HL-60/S4 (cell line): ENCODE results near the gene WDR26.

Experiments used
- in situ Hi-C: fragments of 300-500 bp; cut with MboI; formaldehyde crosslinking; loops from 2 replicates; pipeline ENCODE4 v1.14.3; 2022; ENCODE audit warnings: low sequenced_read_pairs

The WDR26 gene

GRCh38 chr1:224399887-224400286 lies 34.7 kb downstream of the WDR26 start:
- in situ Hi-C loops: no loop called here

GRCh38 chr1:224393294-224393693 lies 41.3 kb downstream of the WDR26 start:
- in situ Hi-C loops: no loop called here

GRCh38 chr1:224392411-224393249 lies 42.0 kb downstream of the WDR26 start:
- in situ Hi-C loops: no loop called here

- in situ Hi-C loops: no loop called here
Observed at GRCh38 chr1:224390517-224390916, 44.1 kb downstream of the WDR26 start.

GRCh38 chr1:224387943-224388342 lies 46.7 kb downstream of the WDR26 start:
- in situ Hi-C loops: no loop called here

GRCh38 chr1:224387302-224387912 lies 47.2 kb downstream of the WDR26 start:
- in situ Hi-C loops: no loop called here

- in situ Hi-C loops: no loop called here
Observed at GRCh38 chr1:224383218-224383617, 51.4 kb downstream of the WDR26 start.

- in situ Hi-C loops: no loop called here
Observed at GRCh38 chr1:224381880-224382548, 52.6 kb downstream of the WDR26 start.

- in situ Hi-C loops: no loop called here
Observed at GRCh38 chr1:224380003-224380402, 54.6 kb downstream of the WDR26 start.

GRCh38 chr1:224378855-224379631 lies 55.6 kb downstream of the WDR26 start:
- in situ Hi-C loops: no loop called here

- in situ Hi-C loops: no loop called here
Observed at GRCh38 chr1:224377676-224378006, 57.0 kb downstream of the WDR26 start.

GRCh38 chr1:224375059-224375458 lies 59.5 kb downstream of the WDR26 start:
- in situ Hi-C loops: no loop called here

- in situ Hi-C loops: no loop called here
Observed at GRCh38 chr1:224373008-224373590, 61.5 kb downstream of the WDR26 start.

GRCh38 chr1:224368409-224368808 lies 66.2 kb downstream of the WDR26 start:
- in situ Hi-C loops: no loop called here

GRCh38 chr1:224359207-224359606 lies 75.4 kb downstream of the WDR26 start:
- in situ Hi-C loops: no loop called here

- in situ Hi-C loops: no loop called here
Observed at GRCh38 chr1:224358237-224358636, 76.4 kb downstream of the WDR26 start.

GRCh38 chr1:224357626-224358124 lies 76.9 kb downstream of the WDR26 start:
- in situ Hi-C loops: no loop called here

GRCh38 chr1:224356685-224357625 lies 77.6 kb downstream of the WDR26 start, which contains the start of gene CNIH4:
Gene CNIH4 (plus strand): TSS chr1:224356879. CDS start chr1:224356925, 46 bp downstream.
- in situ Hi-C loops: no loop called here
